Ishikawa (cell line): ENCODE measurements around the gene ZCCHC2.

Source experiments
- CEBPB ChIP-seq: IDR thresholded peaks from 2 replicates; pipeline ENCODE4 v1.6.1; 2012
- CREB1 ChIP-seq: IDR thresholded peaks from 2 replicates; pipeline ENCODE4 v1.6.1; 2012; ENCODE audit warnings: low read depth
- EGR1 ChIP-seq: IDR thresholded peaks from 2 replicates; pipeline ENCODE4 v1.6.1; 2012
- EP300 ChIP-seq: IDR thresholded peaks from 2 replicates; pipeline ENCODE4 v1.6.1; 2012; ENCODE audit warnings: borderline replicate concordance
- FOXM1 ChIP-seq: IDR thresholded peaks from 2 replicates; pipeline ENCODE4 v1.6.1; 2012; ENCODE audit warnings: low read depth, borderline replicate concordance
- MAX ChIP-seq: IDR thresholded peaks from 2 replicates; pipeline ENCODE4 v1.6.1; 2012
- NFIC ChIP-seq: IDR thresholded peaks from 2 replicates; pipeline ENCODE4 v1.6.1; 2012
- RAD21 ChIP-seq: IDR thresholded peaks from 2 replicates; pipeline ENCODE4 v1.6.1; 2012; ENCODE audit warnings: low read depth
- TAF1 ChIP-seq: IDR thresholded peaks from 2 replicates; pipeline ENCODE4 v1.6.1; 2012; ENCODE audit warnings: low read depth, mild to moderate bottlenecking
- TCF12 ChIP-seq: IDR thresholded peaks from 2 replicates; pipeline ENCODE4 v1.6.1; 2012; ENCODE audit warnings: low read depth
- TEAD4 ChIP-seq: IDR thresholded peaks from 2 replicates; pipeline ENCODE4 v1.6.1; 2012
- USF1 ChIP-seq: IDR thresholded peaks from 2 replicates; pipeline ENCODE4 v1.6.1; 2012
- YY1 ChIP-seq: IDR thresholded peaks from 2 replicates; pipeline ENCODE4 v1.6.1; 2012; ENCODE audit warnings: low read depth
- ZBTB7A ChIP-seq: IDR thresholded peaks from 2 replicates; pipeline ENCODE4 v1.6.1; 2012; ENCODE audit warnings: low read depth
- TF ChIP-seq, protein P1 (sequence below): IDR thresholded peaks from 2 replicates; pipeline ENCODE4 v1.6.1; 2012; ENCODE audit warnings: low read depth, mild to moderate bottlenecking

The ZCCHC2 gene

DNA sequence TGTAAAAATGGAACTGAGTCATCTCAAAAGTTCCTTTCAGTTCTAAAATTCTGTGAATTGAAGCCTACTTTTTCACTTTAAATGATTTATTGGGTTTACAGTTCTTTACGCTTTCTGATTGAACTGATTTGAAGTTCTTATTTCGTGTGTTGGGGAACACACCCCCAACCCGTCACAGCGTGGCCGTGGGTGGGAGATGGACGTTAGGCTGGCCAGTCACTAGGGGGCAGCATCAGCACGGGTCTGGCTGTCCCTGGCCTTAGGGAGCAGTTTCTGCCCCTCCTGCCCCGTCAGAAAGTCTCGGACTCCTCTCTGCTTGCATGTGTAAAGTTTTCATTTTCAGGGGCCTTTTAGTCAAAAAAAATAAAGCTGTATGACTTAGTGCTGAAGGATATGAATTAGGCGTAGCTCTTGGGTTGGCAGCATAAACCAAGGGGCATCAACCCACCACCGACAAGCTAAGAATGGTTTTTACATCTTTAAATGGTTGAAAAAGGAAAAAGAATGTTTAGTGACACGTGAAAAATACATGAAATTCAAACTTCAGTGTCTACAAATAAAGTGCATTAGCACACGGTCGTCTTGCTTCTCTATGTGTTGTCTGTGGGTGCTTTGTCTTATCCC lies 63.4 kb downstream of the ZCCHC2 start:
- TF ChIP-seq RAD21 (peak; percentile 84), NFIC (no peak)

DNA sequence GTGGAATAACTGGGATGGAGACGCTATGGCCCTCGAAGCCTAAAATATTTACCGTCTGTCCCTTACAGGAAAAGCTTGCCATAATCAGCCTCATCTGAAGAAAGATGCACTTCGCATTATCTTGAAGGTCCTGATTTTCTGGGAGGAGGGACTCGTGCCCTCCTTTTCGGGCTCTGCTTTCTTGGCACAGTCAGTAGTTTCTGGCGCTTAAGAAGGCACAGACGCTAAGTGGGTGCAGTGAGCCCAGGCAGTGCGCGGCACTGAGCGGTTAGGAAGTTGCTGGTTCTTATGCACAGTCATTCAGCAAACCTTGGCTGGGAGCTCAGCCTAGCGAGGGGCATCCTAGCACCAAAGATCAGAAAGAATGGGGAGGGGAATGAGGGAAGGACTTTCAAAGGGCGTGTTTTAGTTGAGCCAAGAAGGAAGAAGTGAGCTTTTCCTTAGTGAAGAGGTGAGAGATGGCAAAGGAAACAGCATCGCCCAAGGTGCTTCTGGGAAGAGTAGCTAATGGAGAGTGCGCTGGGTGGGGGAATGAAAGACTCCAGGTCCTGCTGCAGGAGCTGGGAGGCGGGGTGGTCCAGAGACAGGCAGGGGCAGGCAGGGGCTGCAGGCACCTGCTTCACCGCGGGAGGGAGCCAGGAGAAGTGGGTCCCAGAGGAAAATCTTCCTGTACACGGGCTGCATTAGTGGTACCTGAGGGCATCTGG lies 64.1 kb downstream of the ZCCHC2 start:
- TF ChIP-seq EGR1 = no peak
- TF ChIP-seq FOXM1 = no peak
- TF ChIP-seq RAD21 = no peak
- no peak for TF ChIP-seq NFIC
- TF ChIP-seq TAF1 = no peak
- TF ChIP-seq TEAD4 = no peak
- TF ChIP-seq EP300 = no peak
- TF ChIP-seq CREB1 = no peak
- TF ChIP-seq YY1 = no peak
- no peak for TF ChIP-seq TCF12
- TF ChIP-seq, protein P1, sequence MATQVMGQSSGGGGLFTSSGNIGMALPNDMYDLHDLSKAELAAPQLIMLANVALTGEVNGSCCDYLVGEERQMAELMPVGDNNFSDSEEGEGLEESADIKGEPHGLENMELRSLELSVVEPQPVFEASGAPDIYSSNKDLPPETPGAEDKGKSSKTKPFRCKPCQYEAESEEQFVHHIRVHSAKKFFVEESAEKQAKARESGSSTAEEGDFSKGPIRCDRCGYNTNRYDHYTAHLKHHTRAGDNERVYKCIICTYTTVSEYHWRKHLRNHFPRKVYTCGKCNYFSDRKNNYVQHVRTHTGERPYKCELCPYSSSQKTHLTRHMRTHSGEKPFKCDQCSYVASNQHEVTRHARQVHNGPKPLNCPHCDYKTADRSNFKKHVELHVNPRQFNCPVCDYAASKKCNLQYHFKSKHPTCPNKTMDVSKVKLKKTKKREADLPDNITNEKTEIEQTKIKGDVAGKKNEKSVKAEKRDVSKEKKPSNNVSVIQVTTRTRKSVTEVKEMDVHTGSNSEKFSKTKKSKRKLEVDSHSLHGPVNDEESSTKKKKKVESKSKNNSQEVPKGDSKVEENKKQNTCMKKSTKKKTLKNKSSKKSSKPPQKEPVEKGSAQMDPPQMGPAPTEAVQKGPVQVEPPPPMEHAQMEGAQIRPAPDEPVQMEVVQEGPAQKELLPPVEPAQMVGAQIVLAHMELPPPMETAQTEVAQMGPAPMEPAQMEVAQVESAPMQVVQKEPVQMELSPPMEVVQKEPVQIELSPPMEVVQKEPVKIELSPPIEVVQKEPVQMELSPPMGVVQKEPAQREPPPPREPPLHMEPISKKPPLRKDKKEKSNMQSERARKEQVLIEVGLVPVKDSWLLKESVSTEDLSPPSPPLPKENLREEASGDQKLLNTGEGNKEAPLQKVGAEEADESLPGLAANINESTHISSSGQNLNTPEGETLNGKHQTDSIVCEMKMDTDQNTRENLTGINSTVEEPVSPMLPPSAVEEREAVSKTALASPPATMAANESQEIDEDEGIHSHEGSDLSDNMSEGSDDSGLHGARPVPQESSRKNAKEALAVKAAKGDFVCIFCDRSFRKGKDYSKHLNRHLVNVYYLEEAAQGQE = no peak
- no peak for TF ChIP-seq ZBTB7A
- no peak for TF ChIP-seq MAX
- TF ChIP-seq USF1 = no peak

DNA sequence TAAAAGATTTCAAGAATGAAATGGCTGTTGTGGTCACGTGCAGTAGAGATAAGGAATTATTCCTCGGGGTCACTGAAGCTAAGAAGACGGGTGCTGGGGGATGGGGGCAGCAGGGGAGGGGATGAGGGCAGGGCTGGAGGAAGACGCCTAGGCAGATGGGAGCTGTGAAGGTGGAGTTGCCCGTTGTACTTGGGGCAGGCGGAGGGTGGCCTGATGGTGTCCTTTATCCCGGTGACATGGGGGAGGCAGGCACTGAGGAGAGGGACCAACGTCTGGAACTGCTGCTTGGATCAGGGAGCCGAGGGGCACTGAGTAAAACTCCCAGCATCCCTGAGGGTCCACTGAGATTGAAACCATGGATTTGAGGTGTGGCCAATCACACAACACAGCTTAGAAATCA lies 64.9 kb downstream of the ZCCHC2 start:
- TF ChIP-seq TEAD4 (no peak), MAX (no peak), EGR1 (no peak), EP300 (no peak), NFIC (no peak), TCF12 (no peak), YY1 (no peak), CEBPB (no peak), TAF1 (no peak), RAD21 (no peak), FOXM1 (no peak), CREB1 (no peak), USF1 (no peak), ZBTB7A (no peak)
- TF ChIP-seq, protein P1 = no peak

GRCh38 chr18:62588217-62588616 lies 65.4 kb downstream of the ZCCHC2 start:
- TF ChIP-seq ZBTB7A = no peak
- no peak for TF ChIP-seq FOXM1
- TF ChIP-seq EP300 = no peak
- TF ChIP-seq TAF1 = no peak
- TF ChIP-seq, protein P1 = no peak
- no peak for TF ChIP-seq RAD21
- no peak for TF ChIP-seq EGR1
- TF ChIP-seq NFIC = no peak
- no peak for TF ChIP-seq MAX
